Peyer's patch (tissue), 4 donors: Measurements from ENCODE around the gene AP3D1. TPM values are rescaled to one million over a fixed set of nuclear protein-coding genes. Genes with fewer than 3 reads are reported as not detected.

Experiments used
- DNase-seq, 3 donors: peaks; one replicate each; pipeline ENCODE4 v3.0.0-alpha.2; 2017 to 2019
- H3K27ac ChIP-seq, 4 donors: fragments of 200-600 bp; sonication (generic); one replicate each; pipeline ENCODE4 v1.5.1; 2016 to 2019
- H3K27me3 ChIP-seq, 2 donors: fragments of 200-600 bp; sonication (generic); one replicate each; pipeline ENCODE4 v1.5.1; 2019
- H3K36me3 ChIP-seq, 3 donors: fragments of 200-600 bp; sonication (generic); one replicate each; pipeline ENCODE4 v1.5.1; 2016 to 2019
- H3K4me1 ChIP-seq, 4 donors: fragments of 200-600 bp; sonication (generic); one replicate each; pipeline ENCODE4 v1.5.1; 2016 to 2019
- H3K4me3 ChIP-seq, 4 donors: fragments of 200-600 bp; sonication (generic); 1 replicate in 3 of 4; 2 replicates in 1 of 4; pipeline ENCODE4 v1.5.1; 2016 to 2019; ENCODE audit warnings: mild to moderate bottlenecking in 1 of 4
- H3K9me3 ChIP-seq, 4 donors: fragments of 200-600 bp; sonication (generic); one replicate each; pipeline ENCODE4 v1.5.1; 2016 to 2019; ENCODE audit warnings: mild to moderate bottlenecking in 1 of 4
- CTCF ChIP-seq, 6 experiments: fragments of 450-650 bp in 4 of 6; fragments of 200-600 bp in 2 of 6; sonication (generic) in 1 of 6; IDR thresholded peaks; one replicate each; pipeline ENCODE4 v1.5.1; 2017 to 2019; ENCODE audit warnings: antibody characterized with exemption in 6 of 6, mild to moderate bottlenecking in 3 of 6, moderate library complexity in 1 of 6
- POLR2A ChIP-seq, 2 donors: fragments of 450-650 bp; IDR thresholded peaks; one replicate each; pipeline ENCODE4 v1.5.1; 2017; ENCODE audit warnings: antibody characterized with exemption in 2 of 2, mild to moderate bottlenecking in 2 of 2, moderate library complexity in 2 of 2
- total RNA-seq, 4 donors: library from RNA; depleted of rRNA; stranded (reverse); fragments of >200 nt; gene quantifications; one replicate each; pipeline ENCODE4 v1.1.0, GENCODE V29; 2016

Gene AP3D1
- total RNA-seq, 4 donors from 2014 or later = 104 to 136 (median 122) TPM

- TF ChIP-seq CTCF (IDR thresholded peaks at IDR 0.05) (no peak), POLR2A (IDR thresholded peaks at IDR 0.05) (no peak)
- Histone ChIP-seq H3K27me3 (no peaks in the 10 kb centered on the region), H3K4me3 (no peak overlapping the region), H3K4me1 (peaks cover 0 to 4% (median 0%) of the 10 kb centered on the region in 4 donors), H3K36me3 (peaks cover 0 to 100% (median 0%) of the 10 kb centered on the region in 3 donors), H3K27ac (no peak overlapping the region), H3K9me3 (no peaks in the 10 kb centered on the region)
- no peak for DNase-seq
Observed at GRCh38 chr19:2113439-2114211, 37.7 kb downstream of the AP3D1 start.

GRCh38 chr19:2112516-2113320 lies 38.6 kb downstream of the AP3D1 start:
- no peak overlapping the region for H3K4me3 ChIP-seq
- H3K4me1 ChIP-seq = peaks cover 0 to 4% (median 0%) of the 10 kb centered on the region in 4 donors
- no peaks in the 10 kb centered on the region for H3K9me3 ChIP-seq
- TF ChIP-seq CTCF (IDR thresholded peaks at IDR 0.05) = no peak
- TF ChIP-seq POLR2A (IDR thresholded peaks at IDR 0.05) = no peak
- DNase-seq = no peak
- H3K36me3 ChIP-seq = peaks cover 0 to 100% (median 0%) of the 10 kb centered on the region in 3 donors
- no peaks in the 10 kb centered on the region for H3K27me3 ChIP-seq
- H3K27ac ChIP-seq = no peak overlapping the region

- no peaks in the 10 kb centered on the region for H3K27me3 ChIP-seq
- H3K9me3 ChIP-seq = no peaks in the 10 kb centered on the region
- no peak overlapping the region for H3K27ac ChIP-seq
- H3K4me1 ChIP-seq = peaks cover 0 to 4% (median 0%) of the 10 kb centered on the region in 4 donors
- peak in 1 of 3 donors; percentile 20 for DNase-seq
- TF ChIP-seq POLR2A (IDR thresholded peaks at IDR 0.05) (no peak), CTCF (IDR thresholded peaks at IDR 0.05) (no peak)
- no peak overlapping the region for H3K4me3 ChIP-seq
- H3K36me3 ChIP-seq = peaks cover 0 to 100% (median 0%) of the 10 kb centered on the region in 3 donors
Observed at GRCh38 chr19:2111886-2112285, 39.5 kb downstream of the AP3D1 start.

- DNase-seq = no peak
- Histone ChIP-seq H3K27me3 (no peaks in the 10 kb centered on the region), H3K4me1 (peaks cover 0 to 4% (median 0%) of the 10 kb centered on the region in 4 donors), H3K36me3 (peaks cover 0 to 100% (median 0%) of the 10 kb centered on the region in 3 donors), H3K9me3 (no peaks in the 10 kb centered on the region), H3K4me3 (no peak overlapping the region), H3K27ac (no peak overlapping the region)
- no peak for TF ChIP-seq POLR2A (IDR thresholded peaks at IDR 0.05)
- TF ChIP-seq CTCF (IDR thresholded peaks at IDR 0.05) = no peak
Observed at GRCh38 chr19:2111425-2111824, 39.9 kb downstream of the AP3D1 start.

- Histone ChIP-seq H3K27ac (no peak overlapping the region), H3K4me1 (peaks cover 0 to 4% (median 0%) of the 10 kb centered on the region in 4 donors), H3K4me3 (no peak overlapping the region), H3K9me3 (no peaks in the 10 kb centered on the region), H3K36me3 (peaks cover 0 to 100% (median 0%) of the 10 kb centered on the region in 3 donors), H3K27me3 (no peaks in the 10 kb centered on the region)
- no peak for TF ChIP-seq POLR2A (IDR thresholded peaks at IDR 0.05)
- DNase-seq = no peak
Observed at GRCh38 chr19:2110822-2111221, 40.5 kb downstream of the AP3D1 start.
